GM18520 (cell line): ENCODE data around the gene ADRB1.

ENCODE experiments used
- ATAC-seq: cut with Tn5 transposase; IDR thresholded peaks from one replicate; pipeline ENCODE4 v1.9.1; 2021; ENCODE audit not compliant: unreplicated experiment

Gene ADRB1

DNA sequence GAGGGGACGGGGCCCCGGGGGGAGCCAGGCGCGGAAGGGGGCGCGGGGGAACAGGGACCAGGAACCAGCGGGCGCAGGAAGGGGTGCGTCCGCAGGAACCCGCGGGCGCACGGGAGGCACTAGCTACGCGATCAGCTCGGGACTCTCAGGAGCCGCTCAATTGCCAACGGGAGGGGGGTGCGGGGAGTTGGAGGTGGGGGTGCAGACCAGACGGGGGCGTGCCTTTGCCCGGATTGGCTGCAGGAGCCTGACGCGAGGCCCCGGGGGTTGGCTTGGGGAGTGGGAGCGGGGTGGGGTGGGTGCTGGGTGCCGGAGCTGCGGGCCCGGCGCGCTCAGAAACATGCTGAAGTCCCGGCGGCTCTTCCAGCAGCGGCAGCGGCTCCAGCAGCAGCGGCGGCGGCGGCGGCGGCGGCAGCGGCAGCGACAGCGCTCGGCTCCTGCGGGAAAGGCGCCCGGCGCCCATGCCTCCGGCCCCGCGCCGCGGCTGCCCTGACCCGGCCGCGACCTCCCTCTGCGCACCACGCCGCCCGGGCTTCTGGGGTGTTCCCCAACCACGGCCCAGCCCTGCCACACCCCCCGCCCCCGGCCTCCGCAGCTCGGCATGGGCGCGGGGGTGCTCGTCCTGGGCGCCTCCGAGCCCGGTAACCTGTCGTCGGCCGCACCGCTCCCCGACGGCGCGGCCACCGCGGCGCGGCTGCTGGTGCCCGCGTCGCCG lies at the start of gene ADRB1:
Gene ADRB1 (plus strand): TSS at position 335 of the 715 bp plus-strand sequence. CDS start 267 bp downstream, at position 602.
- no peak for ATAC-seq

DNA sequence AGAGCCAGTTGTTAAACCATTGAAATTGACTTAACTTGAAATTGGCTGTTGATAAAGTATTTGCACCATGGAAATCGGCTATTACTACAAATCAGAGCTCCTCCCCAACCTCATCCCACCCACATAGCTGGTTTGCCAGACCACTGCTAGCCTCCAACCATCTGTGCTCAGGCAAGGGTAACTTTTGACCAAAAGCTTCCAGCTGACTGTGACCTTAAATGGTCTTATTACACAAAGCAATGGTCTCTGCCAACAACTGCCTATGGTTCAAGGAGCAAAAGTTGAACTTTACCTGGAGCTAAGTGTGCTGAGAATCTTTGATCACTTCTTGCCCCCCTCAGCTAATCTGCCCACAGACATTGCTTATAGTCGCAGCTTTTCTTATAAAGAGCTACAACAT lies 48.5 kb upstream of the ADRB1 start:
- ATAC-seq, result no peak

DNA sequence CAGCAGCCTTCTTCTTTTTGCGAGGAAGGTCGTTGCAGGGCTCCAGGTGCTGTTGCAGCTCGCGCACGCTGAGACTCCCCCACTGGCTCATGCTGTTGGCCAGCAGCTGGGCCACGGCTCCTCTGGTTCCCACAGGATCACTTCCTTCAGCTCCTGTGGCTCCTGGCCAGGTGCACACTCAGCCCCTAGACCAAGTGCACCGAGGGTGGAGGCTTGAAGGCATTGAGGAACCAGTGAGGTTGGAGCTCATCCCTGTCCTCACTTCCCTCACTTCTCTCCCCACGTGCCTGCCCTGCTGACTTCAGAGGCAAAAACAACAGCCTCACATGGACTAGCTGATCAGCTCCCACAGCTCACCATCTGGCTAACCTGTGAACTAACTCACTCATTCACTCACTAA lies 46.2 kb upstream of the ADRB1 start:
- ATAC-seq, result no peak

DNA sequence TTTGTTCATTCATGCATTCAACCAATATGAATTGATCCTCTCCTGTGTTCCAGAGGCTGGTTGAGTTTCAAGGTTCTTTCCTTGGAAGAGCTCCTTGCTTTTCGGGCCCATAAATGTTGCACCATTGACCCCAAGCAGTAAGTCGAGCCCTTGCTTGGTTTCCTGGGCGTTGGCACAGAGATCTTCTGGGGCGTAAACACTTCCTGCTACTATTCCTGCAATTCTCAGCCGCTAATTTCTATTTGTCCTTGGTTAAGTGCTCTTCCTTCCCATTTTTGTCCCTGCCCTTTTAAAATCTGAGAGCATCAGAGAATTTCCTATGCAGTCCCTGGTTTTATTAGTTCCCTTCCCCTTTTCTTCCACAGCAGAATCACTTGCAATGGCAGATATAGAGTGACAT lies 44.1 kb upstream of the ADRB1 start:
- ATAC-seq, result no peak

DNA sequence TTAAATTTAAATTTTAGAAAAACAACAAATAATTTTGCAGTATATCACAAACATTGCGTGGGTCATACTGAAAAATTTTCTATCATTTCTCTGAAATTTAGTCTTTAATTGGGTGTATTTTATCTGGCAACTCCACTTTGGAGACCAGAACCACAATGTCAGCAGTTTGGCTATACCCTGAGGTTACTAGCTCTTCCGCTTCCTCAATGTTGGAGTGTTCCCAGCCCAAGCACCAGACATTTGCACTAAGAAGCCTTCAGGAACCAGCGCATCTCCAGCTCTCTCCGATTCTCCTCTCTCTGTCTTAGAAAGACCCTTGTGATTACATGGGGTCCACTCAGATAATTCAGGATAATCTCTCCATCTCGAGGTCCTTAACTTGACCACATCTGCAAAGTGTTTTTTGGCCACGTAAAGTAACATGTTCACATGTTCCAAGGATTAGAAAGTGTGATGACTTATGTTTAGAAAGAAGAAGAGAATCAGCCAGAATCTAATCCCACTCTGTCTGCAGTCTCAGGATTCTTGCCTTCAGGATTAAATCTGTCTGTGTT lies 43.1 kb upstream of the ADRB1 start:
- ATAC-seq, result no peak

DNA sequence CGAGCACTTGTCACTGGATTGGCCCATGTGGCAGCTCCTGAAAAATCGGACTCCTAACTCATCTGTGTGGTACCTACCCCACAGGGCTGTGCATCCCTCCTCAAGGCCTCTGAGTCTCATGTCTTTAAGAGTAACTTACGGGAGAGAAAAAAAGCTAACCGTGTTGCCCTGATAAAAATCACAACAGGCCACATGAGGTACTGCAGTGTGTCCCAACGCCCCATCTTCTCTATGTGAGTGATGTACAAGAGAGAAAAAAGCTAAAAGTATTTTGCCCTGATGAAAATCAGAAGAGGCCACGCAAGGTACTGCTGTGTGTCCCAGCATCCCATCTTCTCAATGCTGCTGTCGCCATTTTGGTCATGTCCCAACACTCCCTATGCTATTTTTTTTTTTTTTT lies 41.2 kb upstream of the ADRB1 start:
- no peak for ATAC-seq

DNA sequence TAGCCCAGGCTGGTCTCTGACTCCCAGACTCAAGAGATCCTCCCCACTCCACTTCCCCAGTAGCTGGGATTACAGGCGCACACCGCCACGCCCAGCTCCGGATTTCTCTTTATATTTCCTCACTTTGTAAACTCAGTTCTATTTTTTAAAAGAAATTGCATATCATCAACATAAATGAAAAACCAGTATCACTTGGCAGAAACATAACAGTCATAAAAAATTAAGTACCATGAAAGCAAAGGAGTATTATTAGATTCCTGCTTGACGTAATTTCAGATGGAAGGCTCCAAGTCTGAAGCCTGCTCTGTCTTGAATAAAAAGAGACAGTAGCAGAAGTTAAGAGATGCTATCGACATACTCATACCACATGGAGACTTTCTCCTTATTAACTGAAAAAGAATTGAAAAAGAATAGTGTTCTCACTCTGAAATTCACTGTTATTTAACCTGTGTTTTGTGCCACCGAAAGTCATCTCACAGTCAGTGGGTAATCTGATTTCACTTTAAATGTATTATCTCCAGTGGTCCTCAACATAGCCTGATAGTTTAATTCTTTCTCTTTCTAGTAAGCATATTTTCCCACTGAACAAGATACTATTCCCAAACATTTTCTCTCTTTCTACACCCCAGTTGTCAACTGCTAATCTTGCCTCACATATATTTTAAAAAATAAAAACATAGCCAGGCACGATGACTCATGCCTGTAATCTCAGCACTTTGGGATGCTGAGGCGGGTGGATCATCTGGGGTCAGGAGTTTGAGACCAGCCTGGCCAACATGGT lies 40.3 kb upstream of the ADRB1 start:
- ATAC-seq, result no peak

DNA sequence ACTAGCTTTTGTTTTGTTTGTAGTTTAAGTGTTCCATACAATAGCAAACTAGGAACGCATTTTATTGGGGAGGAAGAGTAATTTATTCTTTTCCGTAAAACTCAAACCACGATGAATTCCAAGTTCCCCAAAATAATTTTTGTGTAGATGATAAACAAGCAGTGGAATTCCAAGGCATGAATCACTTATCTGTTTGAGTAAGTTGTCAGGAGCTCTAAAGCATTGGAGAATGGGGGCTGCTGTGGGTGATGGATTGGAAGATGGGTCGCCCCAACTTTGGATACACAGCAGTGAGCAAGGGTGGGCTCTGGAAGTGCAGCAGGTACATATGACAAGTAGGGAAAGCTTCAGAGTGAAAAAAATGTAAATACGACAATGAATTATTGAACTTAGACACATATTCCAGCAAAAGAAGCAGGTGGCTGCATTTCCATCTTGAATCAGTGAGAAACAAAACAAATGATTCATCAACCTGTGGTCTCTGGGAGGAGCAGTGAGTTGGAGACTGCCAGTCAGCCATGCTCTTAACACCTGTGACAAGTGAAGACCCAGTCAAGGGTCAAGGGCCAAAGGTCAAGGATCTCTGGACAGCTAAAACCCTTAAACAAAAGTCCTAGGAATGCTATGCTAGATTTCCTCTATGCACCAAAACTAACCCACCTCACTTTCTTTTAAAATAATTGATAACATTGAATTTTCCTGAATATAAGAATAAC lies 34.2 kb upstream of the ADRB1 start:
- no peak for ATAC-seq

DNA sequence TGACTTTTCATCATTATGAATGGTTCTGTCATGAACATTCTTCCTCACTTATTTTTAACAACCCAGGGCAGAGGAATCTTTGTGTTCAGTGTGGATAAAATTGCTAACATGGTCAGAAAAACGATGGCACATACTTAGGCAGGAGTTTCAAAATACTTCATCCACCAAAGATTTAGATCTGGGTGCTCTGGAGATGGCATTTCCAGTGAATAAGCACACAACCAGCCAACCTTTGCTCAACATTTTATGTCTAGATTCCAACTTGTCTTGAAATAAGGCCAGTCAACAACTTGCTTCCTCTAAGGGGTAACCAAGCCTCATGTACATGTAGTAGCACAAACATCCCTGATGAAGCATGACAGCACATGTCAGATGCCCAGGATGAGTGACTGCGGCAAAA lies 33.4 kb upstream of the ADRB1 start:
- no peak for ATAC-seq

DNA sequence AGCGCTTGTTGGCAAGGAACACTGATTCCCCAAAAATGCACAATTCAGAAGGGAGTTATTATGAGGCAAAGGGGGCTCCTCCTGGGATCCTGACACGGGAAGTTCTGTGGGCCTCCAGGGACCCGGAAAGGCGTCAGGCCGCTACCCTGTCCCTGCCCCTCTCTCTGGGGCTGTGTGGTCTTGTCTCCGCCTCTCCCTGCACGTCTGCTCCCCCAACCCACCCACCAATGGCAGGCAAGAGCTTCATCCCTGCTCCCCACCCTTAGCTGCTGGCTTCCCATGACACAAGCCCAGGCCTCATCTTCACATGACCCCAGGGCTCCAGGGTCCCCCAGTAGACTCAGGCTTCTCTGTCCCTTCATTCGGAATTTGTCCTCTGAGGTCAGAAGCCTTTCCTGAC lies 31.0 kb upstream of the ADRB1 start:
- ATAC-seq, result no peak

DNA sequence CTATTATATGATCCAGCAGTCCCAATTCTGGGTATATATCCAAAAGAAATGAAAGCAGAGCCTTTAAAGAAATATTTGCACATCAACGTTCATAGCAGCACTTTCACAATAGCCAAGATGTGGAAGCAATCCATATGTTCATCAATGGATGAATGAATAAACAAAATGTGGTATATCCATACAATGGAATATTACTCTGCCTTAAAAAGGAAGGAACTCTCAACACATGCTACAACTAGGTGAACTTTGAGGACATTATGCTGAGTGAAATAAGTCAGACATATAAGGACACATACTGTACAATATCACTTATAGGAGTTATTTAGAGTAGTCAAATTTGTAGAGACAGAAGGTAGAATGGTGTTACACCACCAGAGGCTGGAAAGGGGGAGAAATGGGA lies 28.0 kb upstream of the ADRB1 start:
- ATAC-seq, result no peak

DNA sequence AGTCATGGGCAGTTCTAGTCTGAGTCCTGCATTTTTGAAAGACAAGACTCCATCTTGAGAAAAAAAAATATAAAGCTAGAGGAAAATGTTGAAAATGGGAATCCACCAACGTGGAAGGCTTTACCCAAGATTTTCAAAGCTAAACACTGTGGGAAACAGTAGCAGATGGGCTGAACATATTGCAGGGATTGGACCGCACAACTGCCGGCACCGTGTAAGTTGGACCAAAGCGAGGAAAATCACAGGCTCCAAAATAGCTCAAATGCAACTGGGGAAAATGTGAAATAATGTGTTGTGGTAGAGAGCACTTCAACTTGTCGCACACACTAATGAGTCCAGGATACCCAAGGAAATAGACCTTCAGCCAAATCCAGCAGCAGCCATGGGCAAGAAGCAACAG lies 26.4 kb upstream of the ADRB1 start:
- no peak for ATAC-seq

DNA sequence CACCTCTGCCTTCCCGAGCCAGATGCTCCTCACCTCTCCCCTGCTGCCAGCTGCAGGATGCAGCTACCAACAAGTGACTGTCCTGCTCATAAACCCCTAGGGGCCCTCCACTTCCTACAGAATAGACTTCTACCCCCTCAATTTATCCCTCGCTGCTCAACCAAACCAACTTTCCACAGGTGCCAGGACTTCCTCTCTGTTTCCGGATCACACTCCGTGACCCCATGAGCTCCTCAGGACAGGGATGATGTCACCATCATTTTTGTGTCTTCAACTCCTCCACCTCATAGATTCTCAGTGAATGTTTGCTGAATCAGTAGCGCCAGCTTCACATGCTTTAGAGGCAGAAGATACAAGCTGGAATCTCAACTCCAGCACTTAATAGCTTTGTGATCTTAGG lies 25.8 kb upstream of the ADRB1 start:
- ATAC-seq, result no peak

DNA sequence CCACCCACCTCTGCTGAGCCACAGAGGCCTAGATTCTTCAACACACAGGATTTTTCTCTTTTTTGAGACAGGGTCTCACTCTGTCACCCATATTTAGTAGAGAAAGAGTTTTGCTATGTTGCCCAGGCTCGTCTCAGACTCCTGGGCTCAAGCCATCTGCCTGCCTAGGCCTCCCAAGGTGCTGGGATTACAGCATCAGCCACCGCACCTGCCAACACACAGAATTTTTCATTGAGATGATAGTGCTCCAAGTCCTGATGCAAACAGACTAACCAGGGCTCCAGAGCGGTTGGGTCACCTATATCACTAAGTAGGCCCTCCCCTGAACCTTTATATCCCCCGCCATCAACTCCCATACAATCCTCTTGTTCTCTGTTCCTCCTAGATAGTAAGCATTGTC lies 24.4 kb upstream of the ADRB1 start:
- no peak for ATAC-seq

DNA sequence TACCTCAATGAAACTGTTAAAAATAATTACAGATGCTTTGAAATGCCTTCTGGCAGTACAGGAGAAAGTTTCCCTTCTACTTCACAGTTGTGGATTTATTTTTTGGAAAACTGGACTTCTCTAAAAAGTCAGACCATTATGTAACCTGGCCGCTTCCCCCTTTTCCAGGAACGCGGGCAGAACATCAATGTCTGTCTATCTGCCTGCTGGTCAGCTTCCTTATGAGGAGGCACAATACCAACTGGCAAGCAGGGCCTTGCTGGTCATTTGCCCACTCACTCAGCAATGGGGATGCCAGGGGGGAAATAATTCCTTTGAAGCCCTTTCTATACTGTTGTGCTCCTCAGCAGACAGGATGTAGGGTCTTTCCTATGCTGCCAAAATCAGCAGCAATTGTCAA lies 22.5 kb upstream of the ADRB1 start:
- ATAC-seq, result no peak

DNA sequence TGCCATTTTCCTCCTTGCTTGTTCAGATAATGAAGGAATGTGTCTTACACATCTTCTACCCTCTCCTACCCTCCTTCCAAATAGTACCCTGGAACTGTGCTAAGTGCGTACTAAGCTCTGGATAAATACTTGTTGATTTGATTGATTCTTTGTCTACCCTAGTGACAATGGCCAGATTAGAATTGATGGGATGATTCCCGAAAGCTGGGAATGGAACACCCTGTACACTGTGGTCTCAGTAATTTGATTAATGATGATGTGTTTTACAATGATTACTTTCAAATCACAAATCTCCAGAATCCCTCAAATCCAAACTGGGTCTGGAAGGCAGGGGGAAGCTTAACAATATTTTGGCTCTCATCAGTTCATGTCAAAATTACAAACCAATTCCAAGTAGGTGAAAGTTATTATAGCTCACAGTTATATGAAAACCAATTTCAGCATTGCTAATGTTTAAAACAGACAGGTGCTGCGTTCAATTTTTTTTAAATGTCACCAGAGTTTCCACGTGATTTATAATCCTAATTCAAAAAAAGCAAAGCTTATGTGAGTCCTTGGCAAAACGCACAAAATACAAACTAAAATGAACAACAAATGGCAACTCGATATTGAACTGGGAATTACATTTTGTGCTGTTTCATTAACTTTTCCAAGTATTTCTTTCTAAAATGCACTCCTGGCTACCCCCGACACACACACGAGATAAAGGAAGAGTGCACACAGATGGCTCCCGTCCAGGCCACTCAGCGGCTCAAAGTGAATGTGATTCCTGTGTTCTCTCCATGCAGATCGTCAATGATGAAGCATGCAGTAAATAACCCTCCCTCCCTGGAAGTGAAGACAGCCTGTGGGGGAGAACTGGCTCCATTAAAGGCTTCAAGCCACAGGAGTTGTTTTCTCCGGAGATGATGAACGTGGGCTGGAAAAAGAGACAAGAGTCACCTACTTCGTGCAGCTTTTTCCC lies 21.7 kb upstream of the ADRB1 start:
- ATAC-seq, result no peak

DNA sequence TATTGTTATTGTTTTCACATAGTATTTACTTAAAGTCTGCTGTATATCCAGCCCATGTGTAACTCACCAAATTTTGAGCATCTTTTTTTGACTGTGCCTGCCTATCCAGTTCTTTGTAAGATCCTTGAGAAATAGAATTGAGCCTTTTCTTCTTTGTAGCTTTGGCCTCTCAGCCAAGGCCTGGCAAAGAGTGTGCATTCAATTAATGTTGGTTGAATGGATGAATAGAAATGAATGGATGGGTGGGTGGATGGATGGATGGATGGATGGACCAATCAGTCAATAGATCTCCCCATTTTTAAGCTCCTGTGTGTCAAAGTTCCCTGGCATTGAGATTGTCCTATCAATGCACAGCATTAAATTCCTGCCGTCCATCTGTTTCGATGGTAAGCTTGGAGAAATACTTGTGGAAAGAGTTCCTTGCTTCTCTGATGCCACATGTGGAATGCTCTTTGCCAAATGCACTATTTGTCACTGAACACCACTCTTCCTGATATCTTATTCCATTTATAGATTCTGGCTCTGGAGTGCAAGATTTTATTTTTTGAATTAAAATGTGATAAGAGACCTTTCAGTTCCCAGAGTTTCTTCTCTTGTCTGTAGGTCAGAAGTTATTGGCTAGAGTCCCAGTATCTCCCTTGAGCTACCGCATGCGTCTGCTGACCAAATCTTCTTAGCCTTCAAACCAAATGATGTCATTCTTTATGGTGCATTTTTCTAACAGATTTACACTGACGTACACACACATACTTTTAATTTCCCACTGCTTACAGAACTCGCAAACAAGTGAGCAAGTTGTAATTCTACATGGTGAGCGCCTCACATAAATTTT lies 20.7 kb upstream of the ADRB1 start:
- no peak for ATAC-seq

DNA sequence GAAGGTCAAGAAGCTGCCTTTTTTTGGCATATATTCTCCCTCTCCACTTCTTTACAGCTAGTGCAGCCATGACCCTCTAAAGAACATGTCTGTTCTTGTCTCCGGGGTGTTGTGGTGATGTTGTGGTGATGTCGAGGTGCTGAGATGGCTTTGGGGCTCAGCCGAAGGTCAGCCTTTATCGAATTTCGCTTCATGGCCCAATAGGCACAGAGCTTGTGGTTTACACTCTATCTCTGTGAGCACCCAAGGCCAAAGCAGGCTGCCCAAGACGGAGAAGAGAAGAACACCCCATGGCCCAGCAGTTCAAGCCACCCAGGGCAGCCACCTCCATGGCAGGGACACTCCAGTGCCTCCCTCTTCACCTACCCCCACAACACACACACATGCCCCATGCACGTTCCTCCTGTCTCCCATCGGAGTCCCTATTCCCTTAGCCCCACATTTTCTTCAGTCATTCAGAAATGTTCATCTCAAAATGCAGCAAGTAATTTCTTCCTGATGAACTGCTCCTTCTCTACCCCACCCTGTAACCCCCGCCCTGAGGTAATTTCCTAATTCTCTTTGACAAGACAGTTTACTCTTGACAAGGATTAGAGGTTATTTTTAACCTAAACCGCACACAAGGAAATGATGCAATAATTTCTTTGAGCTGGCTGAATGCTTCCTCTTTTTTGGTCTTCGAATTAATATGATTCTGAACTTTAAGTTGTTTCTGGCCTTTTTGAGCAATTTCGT lies 18.6 kb upstream of the ADRB1 start:
- ATAC-seq, result peak; percentile 68

DNA sequence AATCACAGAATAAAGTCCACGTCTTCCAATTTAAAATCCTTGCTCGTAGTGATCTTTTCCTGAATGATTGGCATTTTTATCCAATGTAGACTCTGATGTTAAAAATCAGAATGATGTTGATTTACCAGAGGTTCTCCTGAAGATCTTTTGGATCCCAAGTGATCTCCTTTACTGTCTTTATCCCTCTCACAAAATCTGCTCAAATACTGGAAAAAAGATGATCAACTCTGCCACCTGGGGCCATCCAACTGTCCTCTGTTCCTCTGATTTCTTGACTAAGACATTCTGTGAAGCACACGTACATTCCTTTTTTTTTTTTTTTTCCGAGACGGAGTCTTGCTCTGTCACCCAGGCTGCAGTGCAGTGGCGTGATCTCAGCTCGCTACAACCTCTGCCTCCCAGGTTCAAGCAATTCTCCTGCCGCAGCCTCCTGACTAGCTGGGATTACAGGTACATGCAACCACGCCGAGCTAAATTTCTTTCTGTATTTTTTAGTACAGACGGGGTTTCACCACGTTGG lies 18.0 kb upstream of the ADRB1 start:
- ATAC-seq, result no peak
